Measurements from ENCODE around the gene IGFALS.

DNA sequence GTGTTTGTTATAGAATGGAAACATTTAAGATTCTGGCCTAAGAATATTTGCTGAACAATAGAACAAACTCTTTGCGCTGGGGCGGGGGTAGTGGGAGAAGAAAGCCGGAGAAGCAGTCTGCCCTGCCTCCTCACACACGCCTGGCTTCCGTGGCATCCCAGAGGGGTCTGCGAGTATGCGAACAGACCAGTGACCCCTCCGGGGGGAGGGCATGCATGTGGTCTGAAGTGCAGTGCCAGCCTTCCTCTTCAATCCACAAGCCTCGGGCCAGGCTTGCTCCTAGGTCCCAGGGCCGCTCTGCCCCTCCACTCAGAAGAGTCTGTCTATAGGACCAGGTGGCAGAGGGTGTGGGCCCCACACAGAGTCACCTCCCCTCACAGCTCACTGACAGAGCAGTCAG, 14.1 kb upstream of the IGFALS start:
- TF ChIP-seq CTCF (conservative IDR thresholded peaks at IDR 0.05), result no peak
- TF ChIP-seq EZH2 (IDR thresholded peaks at IDR 0.05; ENCODE audit: low read depth), result no peak
